ENCODE data around the gene JPH3.

Gene JPH3

GRCh38 chr16:87601401-87601981 is 817 bp upstream of the JPH3 start:
- DNase-seq: no peak

- DNase-seq: no peak
Observed at GRCh38 chr16:87602821-87603683, 744 bp downstream of the JPH3 start.

GRCh38 chr16:87603684-87604633 is 1.7 kb downstream of the JPH3 start:
- DNase-seq: no peak

- no peak for DNase-seq
Observed at GRCh38 chr16:87604634-87605111, 2.4 kb downstream of the JPH3 start.

GRCh38 chr16:87607223-87607622 is 4.9 kb downstream of the JPH3 start:
- DNase-seq: no peak

GRCh38 chr16:87607871-87608270 is 5.6 kb downstream of the JPH3 start:
- no peak for DNase-seq

GRCh38 chr16:87608400-87608985 is 6.2 kb downstream of the JPH3 start:
- no peak for DNase-seq

GRCh38 chr16:87610026-87610425 is 7.7 kb downstream of the JPH3 start:
- no peak for DNase-seq

GRCh38 chr16:87611456-87611855 is 9.1 kb downstream of the JPH3 start:
- no peak for DNase-seq

- DNase-seq: no peak
Observed at GRCh38 chr16:87613961-87614360, 11.7 kb downstream of the JPH3 start.

GRCh38 chr16:87615621-87616041 is 13.3 kb downstream of the JPH3 start:
- no peak for DNase-seq

- no peak for DNase-seq
Observed at GRCh38 chr16:87616556-87616955, 14.2 kb downstream of the JPH3 start.

- no peak for DNase-seq
Observed at GRCh38 chr16:87618216-87618615, 15.9 kb downstream of the JPH3 start.

GRCh38 chr16:87619360-87620200 is 17.3 kb downstream of the JPH3 start:
- DNase-seq: no peak

- no peak for DNase-seq
Observed at GRCh38 chr16:87620201-87620495, 17.8 kb downstream of the JPH3 start.

- no peak for DNase-seq
Observed at GRCh38 chr16:87621550-87621829, 19.2 kb downstream of the JPH3 start.

- DNase-seq: no peak
Observed at GRCh38 chr16:87621976-87622713, 19.8 kb downstream of the JPH3 start.

- no peak for DNase-seq
Observed at GRCh38 chr16:87622756-87623319, 20.5 kb downstream of the JPH3 start.

- DNase-seq: no peak
Observed at GRCh38 chr16:87625241-87625797, 23.0 kb downstream of the JPH3 start.

- DNase-seq: no peak
Observed at GRCh38 chr16:87626401-87626800, 24.1 kb downstream of the JPH3 start.

- no peak for DNase-seq
Observed at GRCh38 chr16:87626905-87627304, 24.6 kb downstream of the JPH3 start.

All from NCI-H446 (cell line).